HCT116 (cell line): ENCODE data around the gene RTN4RL1. TPM values are rescaled to one million over a fixed set of nuclear protein-coding genes. Genes with fewer than 3 reads are reported as not detected.

Experiments used
- ATAC-seq: fragments of 200-7000 bp; cut with Tn5 transposase; 2 replicates; pipeline ENCODE4 v1.9.1; 2020; ENCODE audit warnings: mild to moderate bottlenecking, moderate library complexity
- BruUV-seq: library from RNA; stranded (reverse); fragments of 400-500 nt; replicated peaks from 2 replicates; lab custom pipeline; 2021; lab: Mats Ljungman, UMichigan
- CTCF ChIA-PET: fragments of 300-600 bp; sonication (Branson Sonifier 250); formaldehyde crosslinking; loops from one replicate; lab custom pipeline; 2021; ENCODE audit warnings: antibody characterized with exemption; lab: Charles Lee
- POLR2A ChIA-PET: fragments of 300-600, 350-600 bp; sonication (Branson Sonifier 250); formaldehyde crosslinking; loops from one replicate; lab custom pipeline; 2021; ENCODE audit warnings: antibody characterized with exemption; lab: Charles Lee
- RAD21 ChIA-PET, 2 experiments: fragments of 300-600 bp; sonication (Branson Sonifier 250); formaldehyde crosslinking; loops; one replicate each; lab custom pipeline; 2023; ENCODE audit warnings: low total read pairs in 2 of 2; ENCODE audit not compliant: uncharacterized antibody in 2 of 2, unreplicated experiment in 2 of 2, low non-redundant PET in 1 of 2; lab: Charles Lee
- DNase-seq: peaks from one replicate; pipeline ENCODE4 v3.0.0-alpha.2; 2010; ENCODE audit warnings: low read depth, low spot score
- H2AFZ ChIP-seq: fragments of 200-600 bp; shearing (Covaris generic), sonication (generic); 2 replicates; pipeline ENCODE4 v1.6.1; 2017; ENCODE audit warnings: low read depth, mixed run types, mixed read lengths, antibody characterized with exemption, low read length; ENCODE audit not compliant: poor library complexity, severe bottlenecking
- H3K27ac ChIP-seq: 2 replicates; pipeline ENCODE4 v1.5.1; 2012; ENCODE audit warnings: low read depth, low read length
- H3K27me3 ChIP-seq: fragments of 200-600 bp; sonication (generic); 2 replicates; pipeline ENCODE4 v1.6.1; 2016; ENCODE audit warnings: mixed run types, low read length, mixed read lengths; ENCODE audit not compliant: insufficient read depth
- H3K36me3 ChIP-seq, 2 experiments: fragments of 200-500 bp in 1 of 2; fragments of 200-600 bp in 1 of 2; sonication (Bioruptor generic) in 1 of 2; sonication (generic) in 1 of 2; 2 replicates each; pipeline versions ENCODE4 v1.5.1 to v1.6.1; 2014 to 2016; ENCODE audit warnings: low read length in 2 of 2, inconsistent platforms in 1 of 2, mixed read lengths in 1 of 2, mixed run types in 1 of 2; ENCODE audit not compliant: insufficient read depth in 2 of 2, control insufficient read depth in 1 of 2
- H3K4me1 ChIP-seq, 2 experiments: fragments of 200-600 bp in 1 of 2; sonication (generic) in 1 of 2; 2 replicates each; pipeline versions ENCODE4 v1.5.1 to v1.6.1; 2012 to 2017; ENCODE audit warnings: low read length in 2 of 2, inconsistent platforms in 1 of 2, mild to moderate bottlenecking in 1 of 2, mixed read lengths in 1 of 2, mixed run types in 1 of 2, moderate library complexity in 1 of 2; ENCODE audit not compliant: insufficient read depth in 2 of 2, control insufficient read depth in 1 of 2
- H3K4me2 ChIP-seq: fragments of 200-600 bp; sonication (generic); 2 replicates; pipeline ENCODE4 v1.6.1; 2017; ENCODE audit warnings: mixed run types, low read length, mixed read lengths
- H3K4me3 ChIP-seq, 2 experiments: fragments of 200-600 bp in 1 of 2; sonication (generic) in 1 of 2; replicated peaks in 1 of 2; 2 replicates each; pipeline ENCODE4 v1.5.1; 2011 to 2016; ENCODE audit warnings: low read length in 2 of 2, control low read depth in 1 of 2, low read depth in 1 of 2, mild to moderate bottlenecking in 1 of 2, mixed read lengths in 1 of 2, mixed run types in 1 of 2
- H3K79me2 ChIP-seq: fragments of 200-600 bp; sonication (generic); 2 replicates; pipeline ENCODE4 v1.6.1; 2017; ENCODE audit warnings: mild to moderate bottlenecking, mixed run types, low read length, moderate library complexity, mixed read lengths; ENCODE audit not compliant: insufficient read depth
- H3K9ac ChIP-seq: fragments of 200-600 bp; sonication (generic); 2 replicates; pipeline ENCODE4 v1.6.1; 2016; ENCODE audit warnings: low read length, mixed read lengths
- H3K9me2 ChIP-seq: fragments of 200-600 bp; sonication (generic), shearing (Covaris generic); 2 replicates; pipeline ENCODE4 v1.6.1; 2017; ENCODE audit warnings: mixed run types, mild to moderate bottlenecking, moderate library complexity; ENCODE audit not compliant: insufficient read depth
- H3K9me3 ChIP-seq, 2 experiments: fragments of 200-500 bp in 1 of 2; fragments of 200-600 bp in 1 of 2; sonication (Bioruptor generic) in 1 of 2; sonication (generic) in 1 of 2; 2 replicates each; pipeline ENCODE4 v1.6.1; 2014 to 2017; ENCODE audit warnings: low read length in 2 of 2, mixed read lengths in 2 of 2, inconsistent platforms in 1 of 2, low read depth in 1 of 2, mild to moderate bottlenecking in 1 of 2, mixed run types in 1 of 2, moderate library complexity in 1 of 2; ENCODE audit not compliant: control insufficient read depth in 1 of 2, insufficient read depth in 1 of 2
- H4K20me1 ChIP-seq: fragments of 200-600 bp; sonication (generic), shearing (Covaris generic); 2 replicates; pipeline ENCODE4 v1.6.1; 2017; ENCODE audit warnings: mixed run types, mild to moderate bottlenecking, moderate library complexity; ENCODE audit not compliant: insufficient read depth
- ATF3 ChIP-seq: IDR thresholded peaks from 2 replicates; pipeline ENCODE4 v1.6.1; 2012
- CBX3 ChIP-seq: IDR thresholded peaks from 2 replicates; pipeline ENCODE4 v1.6.1; 2012; ENCODE audit warnings: low read depth
- CEBPB ChIP-seq: IDR thresholded peaks from 2 replicates; pipeline ENCODE4 v1.6.1; 2012; ENCODE audit warnings: low read depth
- EGR1 ChIP-seq: IDR thresholded peaks from 2 replicates; pipeline ENCODE4 v1.6.1; 2012; ENCODE audit warnings: low read depth
- ELF1 ChIP-seq: IDR thresholded peaks from 2 replicates; pipeline ENCODE4 v1.6.1; 2012; ENCODE audit warnings: low read depth, borderline replicate concordance
- EZH2 ChIP-seq: fragments of 200-600 bp; sonication (generic); IDR thresholded peaks from 2 replicates; pipeline ENCODE4 v1.6.1; 2017; ENCODE audit warnings: antibody characterized with exemption, mixed run types
- EZH2phosphoT487 ChIP-seq: fragments of 200-600 bp; IDR thresholded peaks from 2 replicates; pipeline ENCODE4 v1.6.1; 2018; ENCODE audit warnings: antibody characterized with exemption, borderline replicate concordance
- JUND ChIP-seq: IDR thresholded peaks from 2 replicates; pipeline ENCODE4 v1.6.1; 2012
- MAX ChIP-seq: IDR thresholded peaks from 2 replicates; pipeline ENCODE4 v1.6.1; 2012
- POLR2A ChIP-seq: IDR thresholded peaks from 2 replicates; pipeline ENCODE4 v1.7.0; 2011; ENCODE audit warnings: borderline replicate concordance; ENCODE audit not compliant: insufficient read depth, insufficient read length; ENCODE audit errors: extremely low read depth
- RAD21 ChIP-seq: IDR thresholded peaks from 2 replicates; pipeline ENCODE4 v1.6.1; 2012; ENCODE audit warnings: low read depth, mild to moderate bottlenecking
- SIN3A ChIP-seq: IDR thresholded peaks from 2 replicates; pipeline ENCODE4 v1.6.1; 2012; ENCODE audit warnings: low read depth
- SP1 ChIP-seq: IDR thresholded peaks from 2 replicates; pipeline ENCODE4 v1.6.1; 2012; ENCODE audit warnings: low read depth
- SRF ChIP-seq: IDR thresholded peaks from 2 replicates; pipeline ENCODE4 v1.6.1; 2012; ENCODE audit warnings: low read depth
- TCF7L2 ChIP-seq: IDR thresholded peaks from 2 replicates; pipeline ENCODE4 v1.7.0; 2011; ENCODE audit warnings: borderline replicate concordance, inconsistent platforms; ENCODE audit not compliant: insufficient read depth, insufficient read length; ENCODE audit errors: extremely low read depth
- YY1 ChIP-seq: IDR thresholded peaks from 2 replicates; pipeline ENCODE4 v1.6.1; 2011; ENCODE audit warnings: low read length, low read depth, moderate library complexity, mild to moderate bottlenecking; ENCODE audit not compliant: insufficient replicate concordance; ENCODE audit errors: extremely low read depth
- ZBTB33 ChIP-seq: IDR thresholded peaks from 2 replicates; pipeline ENCODE4 v1.6.1; 2011; ENCODE audit warnings: mild to moderate bottlenecking, low read length, moderate library complexity; ENCODE audit not compliant: insufficient replicate concordance; ENCODE audit errors: extremely low read depth
- ZFX ChIP-seq: fragments of 450-650 bp; IDR thresholded peaks from 2 replicates; pipeline ENCODE4 v1.6.1; 2017
- ZNF274 ChIP-seq: fragments of 200-500 bp; sonication (Bioruptor generic); IDR thresholded peaks from 2 replicates; pipeline ENCODE4 v1.6.1; 2014; ENCODE audit warnings: mild to moderate bottlenecking, low read depth, low read length, inconsistent platforms
- intact Hi-C: fragments of 100-400 bp; cut with micrococcal nuclease; formaldehyde crosslinking; loops from 2 replicates; pipeline ENCODE4 v1.10.0; 2022
- total RNA-seq: library from RNA; stranded (reverse); gene quantifications from one replicate; pipeline ENCODE4 v1.2.1, GENCODE V29; 2021; ENCODE audit not compliant: unreplicated experiment
- TF ChIP-seq, protein P1 (sequence below), 3 experiments: fragments of 200-600 bp in 1 of 3; sonication (generic) in 1 of 3; IDR thresholded peaks in 2 of 3; conservative IDR thresholded peaks in 1 of 3; 2 replicates each; pipeline ENCODE4 v1.5.1; 2012 to 2017; ENCODE audit warnings: low read depth in 2 of 3, low read length in 2 of 3, antibody characterized with exemption in 1 of 3, borderline replicate concordance in 1 of 3, control low read depth in 1 of 3, mild to moderate bottlenecking in 1 of 3, mixed read lengths in 1 of 3, mixed run types in 1 of 3, moderate library complexity in 1 of 3; ENCODE audit not compliant: insufficient read depth in 1 of 3

The RTN4RL1 gene
- total RNA-seq, 1 experiment from 2014 or later, result 3.7 TPM

DNA sequence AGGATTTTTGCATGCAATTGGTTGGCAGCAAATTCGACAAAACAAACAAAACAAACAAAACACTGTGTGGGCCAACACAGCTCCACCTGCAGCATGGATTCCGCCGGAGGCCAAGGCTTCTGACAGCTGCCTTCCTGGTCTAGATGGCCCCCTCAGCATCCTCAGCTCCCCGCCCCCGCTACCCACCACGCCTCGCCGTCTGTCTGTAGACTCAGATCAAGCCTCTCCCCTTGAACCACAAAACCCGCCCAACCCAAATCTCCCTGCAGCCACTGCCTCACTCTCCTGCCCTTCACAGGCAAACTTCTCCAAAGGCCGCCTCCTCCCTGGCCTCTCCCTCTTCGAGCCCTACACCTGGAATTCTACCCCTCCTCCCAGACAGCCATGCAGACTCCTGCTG lies 57.9 kb downstream of the RTN4RL1 start:
- BruUV-seq, result no TSS peak
- ChIA-PET CTCF (no interaction called here), RAD21 (no interaction called here), POLR2A (no interaction called here)
- no peak overlapping the region for H2AFZ ChIP-seq
- intact Hi-C loops, result no loop called here
- no peaks in the 10 kb centered on the region for H3K27me3 ChIP-seq
- no peaks in the 10 kb centered on the region for H4K20me1 ChIP-seq
- no peaks in the 10 kb centered on the region for H3K36me3 ChIP-seq
- no peak overlapping the region for H3K4me3 ChIP-seq
- DNase-seq, result no peak
- H3K9ac ChIP-seq, result no peak overlapping the region
- H3K27ac ChIP-seq, result no peak overlapping the region
- H3K9me3 ChIP-seq, result no peaks in the 10 kb centered on the region
- ATAC-seq, result no peak
- H3K79me2 ChIP-seq, result no peaks in the 10 kb centered on the region
- no peaks in the 10 kb centered on the region for H3K9me2 ChIP-seq
- H3K4me2 ChIP-seq, result no peak overlapping the region
- TF ChIP-seq POLR2A, result no peak
- no peak for TF ChIP-seq ZFX
- no peak for TF ChIP-seq SRF
- no peak for TF ChIP-seq TCF7L2
- no peak for TF ChIP-seq CBX3
- no peak for TF ChIP-seq SP1
- TF ChIP-seq ELF1, result no peak
- no peak for TF ChIP-seq SIN3A
- TF ChIP-seq ATF3, result no peak
- no peak for TF ChIP-seq ZNF274
- no peak for TF ChIP-seq JUND
- TF ChIP-seq, protein P1, sequence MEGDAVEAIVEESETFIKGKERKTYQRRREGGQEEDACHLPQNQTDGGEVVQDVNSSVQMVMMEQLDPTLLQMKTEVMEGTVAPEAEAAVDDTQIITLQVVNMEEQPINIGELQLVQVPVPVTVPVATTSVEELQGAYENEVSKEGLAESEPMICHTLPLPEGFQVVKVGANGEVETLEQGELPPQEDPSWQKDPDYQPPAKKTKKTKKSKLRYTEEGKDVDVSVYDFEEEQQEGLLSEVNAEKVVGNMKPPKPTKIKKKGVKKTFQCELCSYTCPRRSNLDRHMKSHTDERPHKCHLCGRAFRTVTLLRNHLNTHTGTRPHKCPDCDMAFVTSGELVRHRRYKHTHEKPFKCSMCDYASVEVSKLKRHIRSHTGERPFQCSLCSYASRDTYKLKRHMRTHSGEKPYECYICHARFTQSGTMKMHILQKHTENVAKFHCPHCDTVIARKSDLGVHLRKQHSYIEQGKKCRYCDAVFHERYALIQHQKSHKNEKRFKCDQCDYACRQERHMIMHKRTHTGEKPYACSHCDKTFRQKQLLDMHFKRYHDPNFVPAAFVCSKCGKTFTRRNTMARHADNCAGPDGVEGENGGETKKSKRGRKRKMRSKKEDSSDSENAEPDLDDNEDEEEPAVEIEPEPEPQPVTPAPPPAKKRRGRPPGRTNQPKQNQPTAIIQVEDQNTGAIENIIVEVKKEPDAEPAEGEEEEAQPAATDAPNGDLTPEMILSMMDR (IDR thresholded peaks at IDR 0.05 in 2 of 3, conservative IDR thresholded peaks at IDR 0.05 in 1 of 3; ENCODE audit: borderline replicate concordance in 1 of 3, insufficient read depth in 1 of 3, low read depth in 2 of 3, low read length in 2 of 3), result no peak
- no peak for TF ChIP-seq YY1
- TF ChIP-seq EZH2phosphoT487, result no peak
- TF ChIP-seq RAD21, result no peak
- TF ChIP-seq EZH2, result no peak
- no peak for TF ChIP-seq ZBTB33
- no peak for TF ChIP-seq MAX
- TF ChIP-seq EGR1, result no peak
- no peak for TF ChIP-seq CEBPB
- H3K4me1 ChIP-seq, result no peaks in the 10 kb centered on the region
